ENCODE measurements around the gene MCUB.

The MCUB gene

GRCh38 chr4:109614466-109614865 is 54.4 kb downstream of the MCUB start:
- TF ChIP-seq, protein P1, sequence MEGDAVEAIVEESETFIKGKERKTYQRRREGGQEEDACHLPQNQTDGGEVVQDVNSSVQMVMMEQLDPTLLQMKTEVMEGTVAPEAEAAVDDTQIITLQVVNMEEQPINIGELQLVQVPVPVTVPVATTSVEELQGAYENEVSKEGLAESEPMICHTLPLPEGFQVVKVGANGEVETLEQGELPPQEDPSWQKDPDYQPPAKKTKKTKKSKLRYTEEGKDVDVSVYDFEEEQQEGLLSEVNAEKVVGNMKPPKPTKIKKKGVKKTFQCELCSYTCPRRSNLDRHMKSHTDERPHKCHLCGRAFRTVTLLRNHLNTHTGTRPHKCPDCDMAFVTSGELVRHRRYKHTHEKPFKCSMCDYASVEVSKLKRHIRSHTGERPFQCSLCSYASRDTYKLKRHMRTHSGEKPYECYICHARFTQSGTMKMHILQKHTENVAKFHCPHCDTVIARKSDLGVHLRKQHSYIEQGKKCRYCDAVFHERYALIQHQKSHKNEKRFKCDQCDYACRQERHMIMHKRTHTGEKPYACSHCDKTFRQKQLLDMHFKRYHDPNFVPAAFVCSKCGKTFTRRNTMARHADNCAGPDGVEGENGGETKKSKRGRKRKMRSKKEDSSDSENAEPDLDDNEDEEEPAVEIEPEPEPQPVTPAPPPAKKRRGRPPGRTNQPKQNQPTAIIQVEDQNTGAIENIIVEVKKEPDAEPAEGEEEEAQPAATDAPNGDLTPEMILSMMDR (IDR thresholded peaks at IDR 0.05; ENCODE audit: insufficient read depth, low read length, missing control alignments): no peak
- ChIA-PET CTCF (no interaction called here), POLR2A (no interaction called here)
- no peak overlapping the region for H3K4me3 ChIP-seq (ENCODE audit: low read depth, low read length)
- no peak for DNase-seq (ENCODE audit: low read depth, low spot score)

DNA sequence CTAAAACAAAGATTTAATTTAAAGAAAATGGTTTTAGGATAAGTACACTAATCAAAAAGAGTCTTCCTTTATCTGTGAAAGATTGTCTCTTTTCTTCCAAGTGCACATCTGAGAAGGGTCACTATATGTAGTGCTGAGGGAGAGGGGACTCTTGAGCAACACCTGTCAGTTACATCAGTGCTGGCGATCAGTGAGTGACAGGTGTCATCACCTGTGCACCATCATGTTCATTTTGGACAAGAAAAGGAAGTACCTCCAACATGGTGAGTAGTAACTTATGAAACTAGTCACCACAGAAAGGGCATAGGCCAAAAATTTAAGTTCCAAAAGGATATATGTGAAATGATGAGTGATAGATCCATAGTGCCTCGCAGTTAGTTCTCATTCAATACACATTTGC is 55.7 kb downstream of the MCUB start:
- POLR2A ChIA-PET: no interaction called here
- TF ChIP-seq, protein P1 (IDR thresholded peaks at IDR 0.05; ENCODE audit: insufficient read depth, low read length, missing control alignments): no peak
- no peak overlapping the region for H3K4me3 ChIP-seq (ENCODE audit: low read depth, low read length)
- CTCF ChIA-PET: no interaction called here
- DNase-seq (ENCODE audit: low read depth, low spot score): no peak

DNA sequence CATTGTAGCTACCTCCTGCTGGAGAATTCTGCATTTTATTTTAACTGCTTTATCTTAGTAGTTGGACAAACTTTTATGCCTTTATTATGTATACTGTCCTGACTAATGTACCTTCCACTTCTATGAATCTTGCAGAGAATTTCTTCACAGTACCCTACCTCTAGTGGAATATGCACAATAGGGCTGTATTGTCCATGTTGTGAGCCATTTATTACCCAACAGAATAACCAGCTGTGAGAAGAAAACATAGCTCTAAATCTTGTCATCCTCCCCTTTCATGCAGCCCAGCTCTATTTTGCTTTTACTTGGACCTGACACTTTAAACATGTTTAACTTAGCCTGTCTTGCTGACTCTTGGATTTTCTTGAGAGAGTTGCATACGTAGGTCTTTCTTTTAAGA is 56.2 kb downstream of the MCUB start:
- TF ChIP-seq, protein P1 (IDR thresholded peaks at IDR 0.05; ENCODE audit: insufficient read depth, low read length, missing control alignments): no peak
- ChIA-PET POLR2A (no interaction called here), CTCF (no interaction called here)
- no peak for DNase-seq (ENCODE audit: low read depth, low spot score)
- no peak overlapping the region for H3K4me3 ChIP-seq (ENCODE audit: low read depth, low read length)

DNA sequence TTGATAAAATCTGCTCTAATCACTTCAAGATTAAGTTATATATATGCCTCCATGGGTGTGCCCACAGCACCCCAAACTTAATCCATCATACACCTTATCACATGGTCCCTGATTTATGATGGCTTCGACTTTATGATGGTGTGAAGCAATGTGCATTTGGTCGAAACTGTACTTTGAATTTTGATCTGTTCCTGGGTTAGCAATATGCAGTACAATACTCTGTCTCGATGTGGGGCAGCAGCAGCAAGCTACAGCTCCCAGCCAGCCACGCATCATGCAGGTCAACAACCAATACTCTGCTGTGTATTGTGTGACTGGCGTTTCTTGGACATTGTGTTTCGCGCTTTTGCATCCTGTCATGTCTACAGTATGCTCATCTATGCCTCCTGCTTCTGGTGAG is 62.6 kb downstream of the MCUB start:
- ChIA-PET CTCF (no interaction called here), POLR2A (no interaction called here)
- no peak for DNase-seq (ENCODE audit: low read depth, low spot score)
- H3K4me3 ChIP-seq (ENCODE audit: low read depth, low read length): no peak overlapping the region
- TF ChIP-seq, protein P1 (IDR thresholded peaks at IDR 0.05; ENCODE audit: insufficient read depth, low read length, missing control alignments): no peak

GRCh38 chr4:109624536-109624935 is 64.5 kb downstream of the MCUB start:
- TF ChIP-seq, protein P1 (IDR thresholded peaks at IDR 0.05; ENCODE audit: insufficient read depth, low read length, missing control alignments): no peak
- CTCF ChIA-PET: no interaction called here
- no peak for DNase-seq (ENCODE audit: low read depth, low spot score)
- POLR2A ChIA-PET: no interaction called here
- no peak overlapping the region for H3K4me3 ChIP-seq (ENCODE audit: low read depth, low read length)

- TF ChIP-seq, protein P1 (IDR thresholded peaks at IDR 0.05; ENCODE audit: insufficient read depth, low read length, missing control alignments): no peak
- no peak overlapping the region for H3K4me3 ChIP-seq (ENCODE audit: low read depth, low read length)
- POLR2A ChIA-PET: no interaction called here
- DNase-seq (ENCODE audit: low read depth, low spot score): no peak
- CTCF ChIA-PET: no interaction called here
Measured at GRCh38 chr4:109627361-109627760, 67.3 kb downstream of the MCUB start.
